Trophoblast cell (in vitro differentiated cells and primary cell): Measurements from ENCODE around the gene NFAM1.

ENCODE experiments used
- DNase-seq, 2 donors: peaks; one replicate each; pipeline ENCODE4 v3.0.0-alpha.2; 2016
- H2AFZ ChIP-seq: 2 replicates; pipeline ENCODE4 v1.6.1; 2013; ENCODE audit warnings: low read length, moderate library complexity, mild to moderate bottlenecking; ENCODE audit not compliant: insufficient read depth, poor library complexity
- H2AK5ac ChIP-seq: 2 replicates; pipeline ENCODE4 v1.6.1; 2013; ENCODE audit warnings: mild to moderate bottlenecking, low read length
- H2BK120ac ChIP-seq: 2 replicates; pipeline ENCODE4 v1.6.1; 2013; ENCODE audit warnings: low read length, mild to moderate bottlenecking, moderate library complexity; ENCODE audit not compliant: insufficient read depth, poor library complexity
- H2BK12ac ChIP-seq: 2 replicates; pipeline ENCODE4 v1.6.1; 2013; ENCODE audit warnings: mild to moderate bottlenecking, low read length, moderate library complexity
- H2BK5ac ChIP-seq: 2 replicates; pipeline ENCODE4 v1.6.1; 2013; ENCODE audit warnings: low read length, low read depth, moderate library complexity, mild to moderate bottlenecking; ENCODE audit not compliant: poor library complexity
- H3K14ac ChIP-seq: 2 replicates; pipeline ENCODE4 v1.6.1; 2013; ENCODE audit warnings: mild to moderate bottlenecking, low read length
- H3K18ac ChIP-seq: 2 replicates; pipeline ENCODE4 v1.6.1; 2013; ENCODE audit warnings: mild to moderate bottlenecking, low read length
- H3K23ac ChIP-seq: 2 replicates; pipeline ENCODE4 v1.6.1; 2013; ENCODE audit warnings: low read length
- H3K27ac ChIP-seq: 2 replicates; pipeline ENCODE4 v1.5.1; 2013; ENCODE audit warnings: low read depth, mild to moderate bottlenecking, inconsistent platforms, low read length, moderate library complexity
- H3K27me3 ChIP-seq: 2 replicates; pipeline ENCODE4 v1.6.1; 2013; ENCODE audit warnings: inconsistent platforms, mild to moderate bottlenecking, low read length, moderate library complexity; ENCODE audit not compliant: insufficient read depth
- H3K36me3 ChIP-seq, 2 experiments: 1 replicate in 1 of 2; 2 replicates in 1 of 2; pipeline ENCODE4 v1.6.1; 2013; ENCODE audit warnings: low read length in 2 of 2, mild to moderate bottlenecking in 2 of 2, moderate library complexity in 1 of 2; ENCODE audit not compliant: insufficient read depth in 2 of 2, control insufficient read depth in 1 of 2
- H3K4ac ChIP-seq: 2 replicates; pipeline ENCODE4 v1.6.1; 2013; ENCODE audit warnings: low read depth, mild to moderate bottlenecking, low read length, moderate library complexity
- H3K4me1 ChIP-seq, 2 experiments: 1 replicate in 1 of 2; 2 replicates in 1 of 2; pipeline ENCODE4 v1.6.1; 2013; ENCODE audit warnings: low read length in 2 of 2, mild to moderate bottlenecking in 2 of 2, moderate library complexity in 1 of 2; ENCODE audit not compliant: insufficient read depth in 2 of 2, control insufficient read depth in 1 of 2
- H3K4me2 ChIP-seq: 2 replicates; pipeline ENCODE4 v1.6.1; 2013; ENCODE audit warnings: inconsistent platforms, mild to moderate bottlenecking, low read length, moderate library complexity
- H3K4me3 ChIP-seq: 2 replicates; pipeline ENCODE4 v1.5.1; 2013; ENCODE audit warnings: mild to moderate bottlenecking, low read depth, low read length, inconsistent platforms
- H3K79me1 ChIP-seq: one replicate; pipeline ENCODE4 v1.6.1; 2013; ENCODE audit warnings: low read length
- H3K79me2 ChIP-seq: 2 replicates; pipeline ENCODE4 v1.6.1; 2013; ENCODE audit warnings: low read length, mild to moderate bottlenecking; ENCODE audit not compliant: control insufficient read depth, insufficient read depth, poor library complexity
- H3K9ac ChIP-seq: 2 replicates; pipeline ENCODE4 v1.6.1; 2013; ENCODE audit warnings: mild to moderate bottlenecking, low read length
- H3K9me3 ChIP-seq: 2 replicates; pipeline ENCODE4 v1.6.1; 2013; ENCODE audit warnings: low read depth, mild to moderate bottlenecking, control low read depth, inconsistent platforms, low read length; ENCODE audit not compliant: insufficient read depth
- H4K12ac ChIP-seq: 2 replicates; pipeline ENCODE4 v1.6.1; 2013; ENCODE audit warnings: low read depth, mild to moderate bottlenecking, low read length, moderate library complexity
- H4K8ac ChIP-seq: 2 replicates; pipeline ENCODE4 v1.6.1; 2013; ENCODE audit warnings: low read depth, mild to moderate bottlenecking, low read length, moderate library complexity
- H4K91ac ChIP-seq: one replicate; pipeline ENCODE4 v1.6.1; 2013; ENCODE audit warnings: low read depth, mild to moderate bottlenecking, low read length, moderate library complexity
- WGBS: extraction: QIAGEN DNeasy Blood & Tissue Kit; methylation state at CpG from one replicate; pipeline ENCODE4 v1.1.7; 2013; ENCODE audit warnings: missing lambda C conversion rate; ENCODE audit not compliant: insufficient read length, insufficient coverage; ENCODE audit errors: extremely low coverage; 5-methylcytosine and 5-hydroxymethylcytosine counted together

Gene NFAM1

GRCh38 chr22:42471441-42471840 lies 39.2 kb upstream of the NFAM1 start:
- no CpG with 5 or more reads among the region's 1 CpG for WGBS

GRCh38 chr22:42470366-42471082 lies 38.3 kb upstream of the NFAM1 start:
- Histone ChIP-seq H3K79me1 (no peaks in the 10 kb centered on the region), H2AFZ (no peak overlapping the region), H3K18ac (no peak overlapping the region), H3K27ac (no peak overlapping the region), H3K9me3 (peaks cover 3% of the 10 kb centered on the region), H3K4me3 (no peak overlapping the region), H2BK12ac (no peak overlapping the region), H3K79me2 (no peaks in the 10 kb centered on the region), H3K4me1 (no peaks in the 10 kb centered on the region), H3K9ac (no peak overlapping the region), H3K4ac (no peak overlapping the region), H3K4me2 (no peak overlapping the region), H3K14ac (no peak overlapping the region), H2BK120ac (no peak overlapping the region), H4K91ac (no peak overlapping the region), H3K27me3 (no peaks in the 10 kb centered on the region), H3K36me3 (no peaks in the 10 kb centered on the region), H4K12ac (no peak overlapping the region), H2AK5ac (no peak overlapping the region), H4K8ac (no peak overlapping the region), H3K23ac (no peak overlapping the region), H2BK5ac (no peak overlapping the region)
- no CpG with 5 or more reads among the region's 4 CpGs for WGBS
- DNase-seq: no peak

More at GRCh38 chr22:42471441-42471840, 39.2 kb upstream of the NFAM1 start:
- no peak overlapping the region for H3K18ac ChIP-seq
- no peak overlapping the region for H3K27ac ChIP-seq
- H3K79me2 ChIP-seq: no peaks in the 10 kb centered on the region
- DNase-seq: no peak
- no peak overlapping the region for H3K23ac ChIP-seq
- no peaks in the 10 kb centered on the region for H3K36me3 ChIP-seq
- H2BK120ac ChIP-seq: no peak overlapping the region
- H4K91ac ChIP-seq: no peak overlapping the region
- no peak overlapping the region for H4K12ac ChIP-seq
- no peaks in the 10 kb centered on the region for H3K4me1 ChIP-seq
- H2AK5ac ChIP-seq: no peak overlapping the region
- no peak overlapping the region for H2AFZ ChIP-seq
- H3K9me3 ChIP-seq: peaks cover 3% of the 10 kb centered on the region
- no peak overlapping the region for H2BK12ac ChIP-seq
- no peak overlapping the region for H3K4me2 ChIP-seq
- H3K79me1 ChIP-seq: no peaks in the 10 kb centered on the region
- no peak overlapping the region for H2BK5ac ChIP-seq
- no peak overlapping the region for H3K4ac ChIP-seq
- no peak overlapping the region for H3K9ac ChIP-seq
- no peak overlapping the region for H4K8ac ChIP-seq
- no peak overlapping the region for H3K4me3 ChIP-seq
- no peak overlapping the region for H3K14ac ChIP-seq
- H3K27me3 ChIP-seq: no peaks in the 10 kb centered on the region

GRCh38 chr22:42468841-42469240 lies 36.6 kb upstream of the NFAM1 start:
- Histone ChIP-seq H3K14ac (no peak overlapping the region), H2AFZ (no peak overlapping the region), H3K79me1 (no peaks in the 10 kb centered on the region), H2BK5ac (no peak overlapping the region), H4K8ac (no peak overlapping the region), H3K9me3 (no peaks in the 10 kb centered on the region), H2AK5ac (no peak overlapping the region), H4K12ac (no peak overlapping the region), H2BK120ac (no peak overlapping the region), H3K4me1 (no peaks in the 10 kb centered on the region), H3K23ac (no peak overlapping the region), H3K4me3 (no peak overlapping the region), H3K27me3 (no peaks in the 10 kb centered on the region), H3K36me3 (no peaks in the 10 kb centered on the region), H3K9ac (no peak overlapping the region), H4K91ac (no peak overlapping the region), H3K18ac (no peak overlapping the region), H3K79me2 (no peaks in the 10 kb centered on the region), H3K27ac (no peak overlapping the region), H3K4me2 (no peak overlapping the region), H2BK12ac (no peak overlapping the region), H3K4ac (no peak overlapping the region)
- no CpG with 5 or more reads among the region's 2 CpGs for WGBS
- no peak for DNase-seq

GRCh38 chr22:42462016-42462415 lies 29.8 kb upstream of the NFAM1 start:
- Histone ChIP-seq H3K9ac (no peak overlapping the region), H3K27ac (peak overlapping the region; percentile 33), H3K27me3 (no peaks in the 10 kb centered on the region), H3K79me2 (no peaks in the 10 kb centered on the region), H3K4ac (no peak overlapping the region), H3K4me3 (no peak overlapping the region), H4K8ac (no peak overlapping the region), H3K36me3 (no peaks in the 10 kb centered on the region), H3K9me3 (no peaks in the 10 kb centered on the region), H3K23ac (no peak overlapping the region), H3K14ac (no peak overlapping the region), H4K91ac (no peak overlapping the region), H3K18ac (no peak overlapping the region), H3K4me2 (no peak overlapping the region), H3K4me1 (peaks cover 13 to 19% of the 10 kb centered on the region in 2 experiments), H2BK12ac (no peak overlapping the region), H2AK5ac (no peak overlapping the region), H2BK5ac (no peak overlapping the region), H2BK120ac (no peak overlapping the region), H2AFZ (no peak overlapping the region), H3K79me1 (no peaks in the 10 kb centered on the region), H4K12ac (no peak overlapping the region)
- peak; percentile 7 to 65 for DNase-seq
- WGBS: no CpG with 5 or more reads among the region's 1 CpG
